ENCODE measurements around the gene ICA1.
"Not testable (repeated sequence)": the region's sequence is repeated elsewhere in the genome, so short reads cannot be mapped to it uniquely, and the experiment has no call there.

ICA1 gene

DNA sequence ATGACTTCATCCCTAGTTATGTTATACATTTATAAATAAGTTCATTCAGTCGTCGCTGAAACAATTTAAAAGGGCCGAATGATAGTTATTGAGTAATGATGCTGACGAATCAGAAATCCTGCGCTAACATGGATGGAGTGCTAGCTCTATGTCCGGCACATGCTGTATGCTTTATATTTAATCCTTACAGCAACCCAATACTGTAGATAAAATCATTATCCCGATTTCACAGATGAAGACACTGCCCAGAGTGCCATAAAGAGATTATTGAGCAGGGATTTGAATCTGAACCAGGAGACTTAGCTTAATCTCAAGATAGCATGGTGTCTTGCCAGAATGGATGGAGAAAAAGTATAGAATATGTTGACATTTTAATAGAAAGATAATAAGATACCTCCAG, 1.1 kb upstream of the ICA1 start:
- no peak for DNase-seq (ENCODE audit: low read depth in 2 of 2)

DNA sequence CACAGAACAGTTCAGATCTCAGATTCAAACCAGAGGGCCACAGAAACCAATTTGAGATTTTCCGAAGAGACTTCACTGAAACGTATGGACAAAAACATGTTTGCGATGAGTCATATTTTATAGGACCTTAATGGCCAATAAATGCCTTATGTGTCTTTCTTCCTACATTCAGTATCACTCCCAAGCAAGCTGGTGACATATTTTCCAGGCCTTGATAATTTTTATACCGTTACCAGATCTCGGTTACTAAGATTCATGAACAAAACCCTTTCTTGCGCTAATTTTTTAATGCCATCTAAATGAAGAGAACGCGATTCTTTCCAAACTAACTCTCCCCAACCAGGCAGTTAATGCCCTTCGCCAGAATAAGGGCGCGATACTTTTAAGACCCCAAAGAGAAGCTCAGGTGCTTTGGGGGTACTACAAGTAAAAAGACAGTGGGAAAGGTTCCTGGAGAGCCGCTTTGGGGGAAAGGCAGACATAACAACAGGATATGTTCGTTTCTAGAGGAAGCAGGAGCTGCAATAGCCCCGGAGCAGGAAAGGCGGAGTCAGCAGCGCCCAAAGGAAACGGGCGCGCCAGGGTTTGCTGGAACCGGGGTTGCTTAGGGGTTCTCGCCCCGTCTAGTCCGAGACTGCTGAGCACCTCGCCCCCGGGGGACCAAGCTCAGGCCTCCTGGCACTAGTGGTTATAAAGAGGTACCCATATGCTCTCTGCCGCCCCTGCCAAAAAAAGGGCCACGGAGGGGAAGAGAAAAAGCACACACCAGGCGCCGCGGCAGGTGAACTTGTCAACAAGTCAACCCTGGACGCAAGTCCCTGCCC, 884 bp downstream of the ICA1 start:
- DNase-seq (ENCODE audit: low read depth in 2 of 2): no peak

DNA sequence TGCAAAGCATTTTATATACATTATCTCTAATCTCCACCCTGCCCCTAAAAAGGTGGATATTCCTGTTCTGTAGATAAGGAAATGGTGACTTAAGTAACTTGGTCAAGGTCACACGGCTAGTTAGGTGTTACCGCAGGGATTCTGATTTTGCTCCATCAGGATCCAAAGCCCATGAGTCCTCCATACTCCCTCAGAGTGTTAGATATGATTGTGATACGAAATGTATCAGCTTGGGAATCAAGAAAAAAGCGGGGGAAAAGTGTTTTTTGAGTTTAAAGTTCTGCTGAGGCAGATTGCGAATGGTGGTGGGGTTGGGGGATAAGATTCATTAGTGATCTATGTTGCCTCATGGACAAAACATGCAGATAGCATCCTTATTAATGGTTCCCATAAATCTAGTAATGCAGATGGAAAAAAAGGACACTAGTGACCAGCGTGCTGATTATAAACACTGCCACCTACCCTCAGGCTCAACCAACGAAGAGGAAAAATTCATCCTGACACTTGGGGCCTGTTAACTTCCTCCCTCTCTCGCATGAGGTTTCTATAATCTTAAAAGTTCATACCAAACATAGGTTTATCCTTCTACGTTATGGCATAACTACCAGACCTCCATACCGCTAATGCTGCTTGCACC, 2.3 kb downstream of the ICA1 start:
- DNase-seq (ENCODE audit: low read depth in 2 of 2): no peak

DNA sequence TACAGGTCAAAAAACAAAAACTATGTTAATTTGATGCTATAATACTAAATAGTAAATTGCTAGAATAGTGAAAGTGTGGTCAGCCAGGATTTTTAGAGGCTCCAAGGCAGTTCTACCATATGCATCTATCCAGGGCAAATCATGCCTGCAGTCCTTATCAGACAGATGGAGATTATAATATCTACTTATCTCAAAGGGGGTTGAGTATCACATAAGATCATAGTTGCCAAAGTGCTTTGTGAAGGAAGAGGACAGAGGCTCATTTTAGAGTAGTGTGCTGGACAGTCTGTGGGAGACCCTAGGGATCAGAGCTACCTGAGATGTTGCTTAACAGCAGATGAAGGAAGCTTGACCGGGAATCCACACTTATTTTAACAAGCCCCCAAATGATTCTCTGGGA, 3.2 kb downstream of the ICA1 start:
- no peak for DNase-seq (ENCODE audit: low read depth in 2 of 2)

DNA sequence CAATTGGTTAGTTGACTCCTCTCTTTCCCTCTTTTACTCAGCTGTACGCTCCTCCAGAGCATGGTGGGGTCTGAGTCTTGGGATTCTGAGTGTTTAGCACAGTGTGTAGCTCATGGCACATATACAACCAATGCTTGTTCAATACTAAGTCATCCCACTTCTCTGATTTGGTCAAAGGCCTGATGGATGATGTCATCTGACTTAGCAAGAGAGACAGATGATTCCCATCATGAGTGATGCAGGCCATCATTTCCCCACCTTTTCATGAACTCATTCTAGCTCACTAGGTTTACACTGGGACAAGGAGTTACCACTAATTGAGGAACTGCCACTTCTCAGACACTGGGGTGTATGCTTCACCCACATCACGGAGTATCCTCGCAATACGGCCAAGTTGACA, 3.8 kb downstream of the ICA1 start:
- DNase-seq (ENCODE audit: low read depth in 2 of 2): no peak

DNA sequence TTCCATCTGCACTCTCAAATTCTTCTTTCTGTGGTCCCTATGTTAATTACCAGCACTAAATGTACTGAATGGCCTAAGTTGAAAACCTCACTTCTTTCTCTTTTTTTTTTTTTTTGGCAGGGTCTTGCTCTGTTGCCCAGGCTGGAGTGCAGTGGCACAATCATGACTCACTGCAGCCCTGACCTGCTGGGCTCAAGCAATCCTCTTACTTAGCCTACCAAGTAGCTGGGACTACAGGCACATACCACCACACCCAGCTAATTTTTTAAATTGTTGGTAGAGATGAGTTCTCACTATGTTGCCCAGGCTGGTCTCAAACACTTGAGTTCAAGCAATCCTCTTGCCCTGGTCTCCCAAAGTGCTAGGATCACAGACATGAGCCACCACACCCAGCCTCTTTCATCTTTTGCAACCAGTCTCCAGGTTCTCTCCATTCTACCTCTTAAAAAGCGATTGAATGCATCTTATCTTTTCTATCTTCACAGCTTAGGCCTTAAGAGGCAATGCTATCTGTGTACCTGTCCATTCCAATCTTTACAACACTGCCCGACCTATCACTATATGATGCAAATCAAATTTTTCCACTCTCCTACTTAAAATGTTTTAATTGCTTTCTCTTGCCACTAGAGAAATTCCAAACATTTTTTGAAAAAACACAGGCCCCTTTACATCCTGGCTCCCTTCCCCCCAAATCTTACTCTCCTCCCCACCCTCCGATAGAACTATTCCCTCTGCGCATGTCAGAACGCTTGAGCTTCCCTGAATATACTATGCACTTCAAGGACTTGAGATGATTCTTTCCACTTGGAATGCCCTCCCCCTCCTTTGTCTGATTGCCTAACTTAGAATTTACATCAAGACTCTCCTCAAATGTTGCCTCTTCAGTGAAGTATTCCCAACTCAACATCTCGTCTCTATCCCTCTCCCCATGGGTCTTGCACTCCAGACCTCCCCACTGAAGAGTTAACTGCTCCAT, 6.0 kb downstream of the ICA1 start:
- no peak for DNase-seq (ENCODE audit: low read depth in 2 of 2)

DNA sequence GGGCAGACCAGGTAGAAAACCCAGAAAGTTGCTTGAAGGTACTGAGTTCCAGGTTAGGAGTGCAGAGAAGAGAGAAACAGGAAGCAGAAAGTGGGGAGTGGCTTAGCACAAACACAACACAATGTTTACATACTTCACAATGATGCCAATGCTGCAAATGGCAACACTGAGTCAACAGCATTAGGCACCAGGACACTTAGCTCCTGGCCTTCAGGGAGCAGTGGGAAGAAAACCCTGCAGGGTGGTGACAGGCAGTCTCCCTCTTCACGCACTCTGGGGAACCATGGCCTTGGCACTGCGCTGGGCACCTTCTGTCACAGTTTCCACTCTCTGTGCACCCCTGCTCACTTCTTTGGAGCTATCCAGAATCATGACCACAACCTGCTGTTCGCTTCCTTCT, 7.3 kb downstream of the ICA1 start:
- DNase-seq (ENCODE audit: low read depth in 2 of 2): no peak

DNA sequence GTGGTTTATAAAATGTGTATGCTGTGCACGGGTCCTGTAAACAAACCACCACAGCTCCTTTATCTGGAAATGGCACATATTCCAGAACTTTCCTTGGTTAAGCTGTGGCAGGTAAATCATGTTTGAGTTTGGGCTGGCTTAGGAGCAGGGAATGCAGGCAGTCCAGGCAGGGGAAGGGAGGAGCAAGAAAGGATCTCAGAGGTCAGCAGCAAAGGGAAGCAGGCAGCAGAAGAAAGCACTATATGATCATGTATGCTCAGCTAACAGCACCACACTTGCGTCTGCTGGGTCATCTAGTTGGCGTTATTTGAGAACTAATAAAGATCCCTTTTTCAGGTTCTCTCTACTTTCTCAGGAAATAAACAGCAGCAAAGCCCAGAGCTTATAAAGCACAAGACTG, 7.8 kb downstream of the ICA1 start:
- DNase-seq (ENCODE audit: low read depth in 2 of 2): no peak

DNA sequence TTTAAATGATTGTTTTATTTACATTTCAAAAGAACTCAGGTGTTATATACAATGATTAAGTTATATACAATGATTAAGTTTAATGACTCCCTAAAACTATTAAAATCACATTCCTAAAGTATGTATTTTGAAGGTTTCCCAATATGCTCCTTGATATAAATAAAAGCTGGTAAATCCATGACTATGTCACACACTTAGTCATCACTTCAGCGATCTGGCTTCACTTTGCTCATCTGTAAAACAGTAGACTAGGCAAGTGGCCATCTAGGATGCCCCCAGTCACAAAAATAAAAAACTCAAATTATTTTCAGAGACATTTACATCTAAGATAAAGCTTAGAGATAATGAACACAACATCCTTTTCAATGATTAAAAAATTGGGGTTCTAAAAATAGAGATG, 10.8 kb downstream of the ICA1 start:
- DNase-seq (ENCODE audit: low read depth in 2 of 2): no peak

DNA sequence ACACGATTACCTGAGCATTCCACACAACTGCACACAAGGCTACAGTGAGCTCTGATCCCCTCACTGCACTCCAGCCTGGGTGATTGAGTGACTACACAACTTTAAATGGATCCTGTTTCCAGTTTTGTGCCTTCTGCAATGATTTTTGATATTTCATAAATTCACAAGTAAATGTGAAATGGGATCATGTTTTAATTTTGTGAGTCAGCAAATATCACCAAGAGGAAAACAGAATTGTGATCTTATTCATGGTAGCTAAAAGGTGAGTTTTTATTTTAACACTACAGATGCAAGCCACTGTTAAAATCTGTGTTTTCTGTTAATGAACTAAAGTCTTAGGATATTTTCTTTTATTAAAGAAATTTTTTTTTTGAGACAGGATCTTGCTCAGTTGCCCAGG, 11.4 kb downstream of the ICA1 start:
- DNase-seq (ENCODE audit: low read depth in 2 of 2): no peak

DNA sequence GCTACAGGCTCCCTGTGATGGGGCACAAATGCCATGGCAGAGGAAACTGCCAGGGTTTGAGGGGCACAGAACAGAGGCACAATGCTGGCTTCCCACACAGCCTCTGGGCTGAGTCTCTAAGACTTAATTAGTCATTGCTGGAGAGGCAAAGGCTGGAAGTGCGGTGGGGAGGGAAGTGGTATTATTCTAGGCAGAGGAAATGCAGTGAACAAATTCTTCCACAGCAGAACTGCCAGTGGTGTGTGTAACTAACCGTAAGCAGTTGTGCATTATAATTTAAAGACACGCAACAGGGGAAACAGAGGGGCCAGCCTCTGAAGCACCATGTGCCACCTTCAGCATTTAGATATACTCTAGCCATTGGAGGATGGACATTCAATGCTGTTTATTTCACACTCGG, 12.8 kb downstream of the ICA1 start:
- DNase-seq (ENCODE audit: low read depth in 2 of 2): no peak

DNA sequence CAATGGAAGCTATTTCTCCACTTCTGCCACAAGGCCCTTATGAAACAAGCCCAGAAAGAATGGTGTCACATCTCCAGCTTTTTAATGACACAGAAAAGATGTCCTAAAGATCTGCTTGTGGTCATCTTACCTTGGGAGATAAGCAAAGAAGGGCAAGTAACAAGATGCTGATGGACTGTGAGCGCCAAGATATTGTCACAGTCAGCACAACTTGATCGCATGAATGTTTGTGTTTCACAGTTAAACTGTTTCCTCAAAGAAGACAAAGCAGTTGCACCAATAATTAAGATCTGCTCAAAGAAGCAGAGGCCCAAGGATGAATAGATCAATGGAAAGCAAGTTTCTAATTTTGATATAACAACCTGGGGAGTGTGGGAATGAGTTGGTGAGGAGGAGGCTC, 15.9 kb downstream of the ICA1 start:
- no peak for DNase-seq (ENCODE audit: low read depth in 2 of 2)

DNA sequence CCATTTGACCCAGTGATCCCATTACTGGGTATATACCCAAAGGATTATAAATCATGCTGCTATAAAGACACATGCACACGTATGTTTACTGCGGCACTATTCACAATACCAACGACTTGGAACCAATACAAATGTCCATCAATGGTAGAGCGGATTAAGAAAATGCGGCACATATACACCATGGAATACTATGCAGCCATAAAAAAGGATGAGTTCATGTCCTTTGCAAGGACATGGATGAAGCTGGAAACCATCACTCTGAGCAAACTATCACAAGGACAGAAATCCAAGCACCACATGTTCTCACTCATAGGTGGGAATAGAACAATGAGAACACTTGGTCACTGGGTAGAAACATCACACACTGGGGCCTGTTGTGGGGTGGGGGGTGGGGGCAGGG, 16.9 kb downstream of the ICA1 start:
- not testable (repeated sequence) for DNase-seq (ENCODE audit: low read depth in 2 of 2)

DNA sequence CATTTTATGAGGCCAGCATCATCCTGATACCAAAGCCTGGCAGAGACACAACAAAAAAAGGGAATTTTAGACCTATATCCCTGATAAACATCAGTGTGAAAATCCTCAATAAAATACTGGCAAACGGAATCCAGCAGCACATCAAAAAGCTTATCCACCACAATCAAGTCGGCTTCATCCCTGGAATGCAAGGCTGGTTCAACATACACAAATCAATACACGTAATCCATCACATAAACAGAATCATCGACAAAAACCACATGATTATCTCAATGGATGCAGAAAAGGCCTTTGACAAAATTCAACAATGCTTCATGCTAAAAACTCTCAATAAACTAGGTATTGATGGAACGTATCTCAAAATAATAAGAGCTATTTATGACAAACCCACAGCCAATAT, 18.9 kb downstream of the ICA1 start:
- not testable (repeated sequence) for DNase-seq (ENCODE audit: low read depth in 2 of 2)

DNA sequence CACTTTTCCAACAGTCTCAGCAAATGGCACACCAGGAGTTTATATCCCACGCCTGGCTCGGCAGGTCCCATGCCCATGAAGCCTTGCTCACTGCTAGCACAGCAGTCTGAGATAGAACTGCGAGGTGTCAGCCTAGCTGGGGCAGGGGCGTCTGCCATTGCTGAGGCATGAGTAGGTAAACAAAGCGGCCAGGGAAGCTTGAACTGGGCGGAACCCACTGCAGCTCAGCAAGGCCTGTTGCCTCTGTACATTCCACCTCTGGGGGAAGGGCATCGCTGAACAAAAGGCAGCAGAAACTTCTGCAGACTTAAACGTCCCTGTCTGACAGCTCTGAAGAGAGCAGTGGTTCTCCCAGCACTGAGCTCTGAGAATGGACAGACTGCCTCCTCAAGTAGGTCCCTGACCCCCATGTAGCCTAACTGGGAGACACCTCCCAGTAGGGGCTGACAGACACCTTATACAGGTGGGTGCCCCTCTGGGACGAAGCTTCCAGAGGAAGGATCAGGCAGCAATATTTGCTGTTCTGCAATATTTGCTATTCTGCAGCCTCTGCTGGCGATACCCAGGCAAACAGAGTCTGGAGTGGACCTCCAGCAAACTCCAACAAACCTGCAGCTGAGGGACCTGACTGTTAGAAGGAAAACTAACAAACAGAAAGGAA, 22.1 kb downstream of the ICA1 start:
- DNase-seq (ENCODE audit: low read depth in 2 of 2): not testable (repeated sequence)

DNA sequence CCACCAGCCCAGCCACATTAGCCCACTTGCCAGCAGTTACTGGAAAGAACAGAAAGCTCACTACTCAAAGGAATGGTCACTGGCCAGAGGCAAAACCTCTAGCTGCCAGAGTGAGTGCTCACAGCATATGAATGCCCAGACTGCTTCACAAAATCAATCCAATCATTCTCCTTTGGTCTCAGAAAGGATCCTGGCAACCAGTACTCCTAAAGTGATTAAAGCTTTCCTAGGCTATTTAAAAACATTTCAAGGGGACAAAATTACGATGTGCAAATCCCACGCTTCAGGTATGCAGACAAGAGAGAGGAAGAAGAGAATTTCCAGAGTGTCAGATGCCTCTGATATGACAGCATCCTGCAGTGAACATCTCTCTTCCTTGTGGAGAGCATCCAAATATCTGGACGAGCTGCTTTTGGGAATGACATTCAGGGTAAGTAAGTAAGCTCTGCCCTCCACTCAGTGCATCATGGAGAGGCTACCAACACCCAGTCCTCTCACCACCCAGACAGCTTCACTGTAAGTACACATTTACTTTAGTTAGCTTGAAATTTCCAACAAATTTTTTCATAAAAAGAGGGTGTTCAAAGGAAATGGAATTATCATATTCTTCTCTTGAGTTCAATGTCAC, 25.1 kb downstream of the ICA1 start:
- no peak for DNase-seq (ENCODE audit: low read depth in 2 of 2)

DNA sequence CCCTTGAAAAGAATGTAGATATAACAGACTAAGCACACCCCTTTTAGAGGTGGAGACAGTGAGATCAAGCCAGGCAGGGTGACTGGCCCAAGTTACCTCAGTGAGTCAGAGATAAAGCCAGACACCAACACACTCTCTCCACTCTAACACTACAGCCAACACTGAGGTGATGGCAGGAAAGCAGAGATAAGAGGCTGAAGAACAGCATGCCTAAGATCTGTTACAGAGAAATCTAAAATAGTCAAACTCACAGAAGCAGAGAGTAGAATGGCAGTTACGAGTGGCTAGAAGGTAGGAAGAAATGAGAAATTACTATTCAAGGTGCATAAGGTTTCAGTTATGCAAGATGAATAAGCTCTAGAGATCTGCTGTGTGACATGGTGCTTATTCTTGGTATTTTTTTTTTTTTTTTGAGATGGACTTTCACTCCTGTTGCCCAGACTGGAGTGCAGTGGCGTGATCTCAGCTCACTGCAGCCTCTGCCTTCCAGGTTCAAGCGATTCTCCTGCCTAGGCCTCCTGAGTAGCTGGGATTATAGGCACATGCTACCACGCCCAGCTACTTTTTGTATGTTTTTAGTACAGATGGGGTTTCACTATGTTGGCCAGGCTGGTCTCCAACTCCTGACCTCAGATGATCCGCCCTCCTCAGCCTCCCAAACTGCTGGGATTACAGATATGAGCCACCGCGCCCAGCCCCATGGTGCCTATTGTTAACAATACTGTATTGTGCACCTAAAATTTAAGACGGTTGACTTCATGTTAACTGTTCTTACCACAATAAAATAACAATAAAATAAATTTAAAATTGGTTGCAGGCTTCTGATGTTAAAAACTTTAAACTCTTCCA, 28.7 kb downstream of the ICA1 start:
- DNase-seq (ENCODE audit: low read depth in 2 of 2): no peak

DNA sequence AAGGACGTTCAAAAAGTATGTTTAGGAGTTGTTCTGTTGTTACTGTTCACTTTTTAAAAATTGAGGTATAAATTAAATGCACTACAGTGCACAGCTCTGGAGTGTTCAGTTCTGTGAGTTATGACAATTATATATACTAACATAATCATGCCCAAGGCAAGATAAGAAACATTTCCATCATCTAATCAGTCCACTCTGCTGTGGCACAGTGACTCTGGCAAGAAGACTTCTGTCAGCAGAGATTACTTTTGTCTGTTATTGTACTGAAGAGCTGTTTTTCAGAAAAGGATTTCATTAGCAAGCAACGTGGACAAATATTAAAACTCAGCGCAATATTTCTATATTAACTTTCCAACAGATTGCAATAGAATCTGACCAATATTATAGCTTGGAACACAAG, 32.0 kb downstream of the ICA1 start:
- DNase-seq (ENCODE audit: low read depth in 2 of 2): no peak

DNA sequence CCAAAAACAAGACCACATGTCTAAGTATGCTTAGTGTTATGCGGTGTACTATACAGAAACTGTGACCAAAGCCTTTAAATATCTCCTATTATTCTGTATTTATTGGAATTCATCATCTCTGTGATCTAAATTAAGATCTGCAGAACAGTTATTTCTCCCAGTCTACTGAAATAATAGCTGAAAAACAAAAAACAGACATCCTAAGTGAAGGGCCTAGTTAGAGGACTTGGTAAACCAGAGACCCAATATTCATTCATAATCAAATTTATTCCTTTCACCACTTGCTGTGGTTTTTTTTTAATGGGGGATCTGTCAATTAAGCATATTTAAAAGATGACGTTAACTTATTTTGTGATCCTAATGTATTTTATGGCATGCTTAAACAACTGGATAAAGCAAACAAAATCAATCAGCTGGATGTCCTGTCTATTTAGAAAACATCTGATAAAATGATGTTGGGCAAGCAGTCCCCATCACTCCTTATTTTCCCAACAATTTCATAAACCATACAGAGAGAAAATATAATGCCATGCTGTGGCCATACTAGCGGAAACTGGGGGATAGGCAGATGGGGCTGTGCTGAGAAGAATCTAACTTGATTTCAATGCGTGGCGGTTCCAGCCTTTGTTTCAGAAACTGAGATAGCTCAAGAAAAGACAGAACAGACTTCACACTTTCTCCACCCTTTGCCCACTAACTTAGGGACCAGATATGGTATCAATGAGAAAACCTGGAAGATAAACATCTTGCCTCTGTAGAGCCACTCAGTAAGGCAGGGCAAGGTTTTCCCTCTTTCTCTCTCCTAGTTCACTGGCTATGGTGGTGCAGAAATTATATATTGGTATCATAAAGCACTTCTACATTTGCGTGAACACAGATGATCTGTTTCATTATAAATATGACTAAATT, 32.9 kb downstream of the ICA1 start:
- no peak for DNase-seq (ENCODE audit: low read depth in 2 of 2)
